Upper lobe of right lung (tissue), 1 donor: ENCODE measurements around the gene HBA1. TPM values are rescaled to one million over a fixed set of nuclear protein-coding genes. Genes with fewer than 3 reads are reported as not detected.
"Not testable (repeated sequence)": the region's sequence is repeated elsewhere in the genome, so short reads cannot be mapped to it uniquely, and the experiment has no call there.

Experiments used
- ATAC-seq: fragments of 200-7000 bp; cut with Tn5 transposase; one replicate; pipeline ENCODE4 v1.9.1; 2020; ENCODE audit warnings: mild to moderate bottlenecking, moderate library complexity
- DNase-seq: peaks from one replicate; pipeline ENCODE4 v3.0.0-alpha.2; 2020
- H3K27ac ChIP-seq: fragments of 200-600 bp; one replicate; pipeline ENCODE4 v1.8.0; 2022
- H3K27me3 ChIP-seq: fragments of 200-600 bp; one replicate; pipeline ENCODE4 v1.8.0; 2022; ENCODE audit warnings: mild to moderate bottlenecking
- H3K36me3 ChIP-seq: fragments of 200-600 bp; one replicate; pipeline ENCODE4 v1.8.0; 2022
- H3K4me1 ChIP-seq: fragments of 200-600 bp; one replicate; pipeline ENCODE4 v1.8.0; 2022
- H3K4me3 ChIP-seq: fragments of 200-600 bp; one replicate; pipeline ENCODE4 v1.8.0; 2022; ENCODE audit warnings: mild to moderate bottlenecking
- H3K9me3 ChIP-seq: fragments of 200-600 bp; one replicate; pipeline ENCODE4 v1.8.0; 2022
- intact Hi-C: fragments of 100-400 bp; cut with DNase I; formaldehyde crosslinking; loops from one replicate; pipeline ENCODE4 v1.11.0; 2022
- total RNA-seq: library from RNA; stranded (reverse); fragmentation: NEBNext Ultra II Directional; extraction: Animal tissue kit (Norgen Biotek cat#: 25700); gene quantifications from one replicate; pipeline ENCODE4 v1.2.1, GENCODE V29; 2021
- TF ChIP-seq, protein P1 (sequence below): fragments of 200-600 bp; IDR thresholded peaks from one replicate; pipeline ENCODE4 v1.8.0; 2022; ENCODE audit warnings: antibody characterized with exemption
- donor health status: DM: no; HTN: yes; CAD: no; lungs with severe emphysema.

Gene HBA1
- total RNA-seq, 1 donor from 2014 or later: 241 TPM

DNA sequence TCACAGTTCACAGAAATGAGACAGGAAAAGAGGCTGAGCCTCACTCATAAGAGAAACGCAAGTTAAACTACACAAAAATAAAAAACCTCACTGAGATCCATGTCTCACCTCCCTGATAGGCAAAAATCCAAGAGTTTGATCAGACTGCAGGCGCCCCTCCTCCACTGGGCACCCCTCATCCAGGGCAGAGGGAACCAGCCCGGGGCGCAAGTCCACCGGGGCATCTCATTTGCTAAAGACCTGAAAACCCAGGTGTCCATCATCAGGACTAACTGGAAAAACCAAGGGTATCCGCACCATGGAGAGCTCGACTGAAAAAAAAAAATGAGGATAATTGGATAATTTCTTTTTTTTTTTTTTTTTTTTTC, 21.5 kb upstream of the HBA1 start:
- intact Hi-C loops: no loop called here
- H3K36me3 ChIP-seq: no peaks in the 10 kb centered on the region
- TF ChIP-seq, protein P1, sequence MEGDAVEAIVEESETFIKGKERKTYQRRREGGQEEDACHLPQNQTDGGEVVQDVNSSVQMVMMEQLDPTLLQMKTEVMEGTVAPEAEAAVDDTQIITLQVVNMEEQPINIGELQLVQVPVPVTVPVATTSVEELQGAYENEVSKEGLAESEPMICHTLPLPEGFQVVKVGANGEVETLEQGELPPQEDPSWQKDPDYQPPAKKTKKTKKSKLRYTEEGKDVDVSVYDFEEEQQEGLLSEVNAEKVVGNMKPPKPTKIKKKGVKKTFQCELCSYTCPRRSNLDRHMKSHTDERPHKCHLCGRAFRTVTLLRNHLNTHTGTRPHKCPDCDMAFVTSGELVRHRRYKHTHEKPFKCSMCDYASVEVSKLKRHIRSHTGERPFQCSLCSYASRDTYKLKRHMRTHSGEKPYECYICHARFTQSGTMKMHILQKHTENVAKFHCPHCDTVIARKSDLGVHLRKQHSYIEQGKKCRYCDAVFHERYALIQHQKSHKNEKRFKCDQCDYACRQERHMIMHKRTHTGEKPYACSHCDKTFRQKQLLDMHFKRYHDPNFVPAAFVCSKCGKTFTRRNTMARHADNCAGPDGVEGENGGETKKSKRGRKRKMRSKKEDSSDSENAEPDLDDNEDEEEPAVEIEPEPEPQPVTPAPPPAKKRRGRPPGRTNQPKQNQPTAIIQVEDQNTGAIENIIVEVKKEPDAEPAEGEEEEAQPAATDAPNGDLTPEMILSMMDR: no peak
- no peaks in the 10 kb centered on the region for H3K9me3 ChIP-seq
- no peaks in the 10 kb centered on the region for H3K27me3 ChIP-seq
- ATAC-seq (no peak), DNase-seq (no peak)
- H3K4me1 ChIP-seq: peaks cover 6% of the 10 kb centered on the region
- peak overlapping the region; percentile 48 for H3K4me3 ChIP-seq
- no peak overlapping the region for H3K27ac ChIP-seq

DNA sequence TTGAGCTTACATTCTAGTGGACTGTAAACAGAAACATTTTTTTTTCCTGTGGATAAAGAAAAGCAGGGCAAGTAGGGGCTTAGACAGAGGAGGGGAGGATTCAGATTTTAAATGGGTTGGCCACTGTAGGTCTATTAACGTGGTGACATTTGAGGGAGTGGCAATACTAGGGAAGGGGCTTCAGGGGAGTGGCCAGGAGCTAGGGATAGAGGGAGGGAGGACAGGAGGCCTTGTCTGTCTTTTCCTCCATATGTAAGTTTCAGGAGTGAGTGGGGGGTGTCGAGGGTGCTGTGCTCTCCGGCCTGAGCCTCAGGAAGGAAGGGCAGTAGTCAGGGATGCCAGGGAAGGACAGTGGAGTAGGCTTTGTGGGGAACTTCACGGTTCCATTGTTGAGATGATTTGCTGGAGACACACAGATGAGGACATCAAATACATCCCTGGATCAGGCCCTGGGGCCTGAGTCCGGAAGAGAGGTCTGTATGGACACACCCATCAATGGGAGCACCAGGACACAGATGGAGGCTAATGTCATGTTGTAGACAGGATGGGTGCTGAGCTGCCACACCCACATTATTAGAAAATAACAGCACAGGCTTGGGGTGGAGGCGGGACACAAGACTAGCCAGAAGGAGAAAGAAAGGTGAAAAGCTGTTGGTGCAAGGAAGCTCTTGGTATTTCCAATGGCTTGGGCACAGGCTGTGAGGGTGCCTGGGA, 17.2 kb upstream of the HBA1 start:
- H3K36me3 ChIP-seq: no peaks in the 10 kb centered on the region
- H3K27ac ChIP-seq: no peak overlapping the region
- DNase-seq: no peak
- H3K9me3 ChIP-seq: no peaks in the 10 kb centered on the region
- peaks cover 6% of the 10 kb centered on the region for H3K4me1 ChIP-seq
- H3K4me3 ChIP-seq: no peak overlapping the region
- intact Hi-C loops: no loop called here
- no peak for ATAC-seq
- TF ChIP-seq, protein P1: no peak
- no peaks in the 10 kb centered on the region for H3K27me3 ChIP-seq

DNA sequence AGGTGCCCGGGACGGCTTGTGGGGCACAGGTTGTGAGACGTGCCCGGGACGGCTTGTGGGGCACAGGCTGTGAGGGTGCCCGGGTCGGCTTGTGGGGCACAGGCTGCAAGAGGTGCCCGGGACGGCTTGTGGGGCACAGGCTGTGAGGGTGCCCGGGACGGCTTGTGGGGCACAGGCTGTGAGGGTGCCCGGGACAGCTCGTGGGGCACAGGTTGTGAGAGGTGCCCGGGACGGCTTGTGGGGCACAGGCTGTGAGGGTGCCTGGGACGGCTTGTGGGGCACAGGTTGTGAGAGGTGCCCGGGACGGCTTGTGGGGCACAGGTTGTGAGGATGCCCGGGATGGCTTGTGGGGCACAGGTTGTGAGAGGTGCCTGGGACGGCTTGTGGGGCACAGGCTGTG, 16.2 kb upstream of the HBA1 start:
- intact Hi-C loops, H3K36me3 ChIP-seq, H3K4me3 ChIP-seq, H3K9me3 ChIP-seq, H3K4me1 ChIP-seq, DNase-seq, H3K27me3 ChIP-seq, H3K27ac ChIP-seq, ATAC-seq: not testable (repeated sequence)

DNA sequence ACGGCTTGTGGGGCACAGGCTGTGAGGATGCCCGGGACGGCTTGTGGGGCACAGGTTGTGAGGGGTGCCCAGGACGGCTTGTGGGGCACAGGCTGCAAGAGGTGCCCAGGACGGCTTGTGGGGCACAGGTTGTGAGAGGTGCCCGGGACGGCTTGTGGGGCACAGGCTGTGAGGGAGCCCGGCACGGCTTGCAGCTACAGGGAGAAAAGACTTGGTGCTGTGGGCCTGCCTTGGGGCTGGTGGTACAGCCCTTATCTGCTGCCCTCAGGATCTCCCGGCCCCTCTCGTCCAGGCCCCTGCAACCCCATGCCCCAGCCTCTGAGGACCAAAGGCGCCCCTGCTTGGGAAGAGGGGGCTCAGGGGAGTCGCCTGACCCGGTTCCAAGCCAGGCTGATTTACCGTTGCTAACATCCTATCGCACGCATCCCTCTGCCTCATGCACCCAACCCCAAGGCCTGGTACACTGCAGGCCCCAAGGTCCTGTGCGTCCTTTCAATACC, 15.7 kb upstream of the HBA1 start:
- intact Hi-C loops: no loop called here
- Histone ChIP-seq H3K9me3 (no peaks in the 10 kb centered on the region), H3K27ac (no peak overlapping the region), H3K36me3 (no peaks in the 10 kb centered on the region), H3K27me3 (peaks cover 8% of the 10 kb centered on the region), H3K4me1 (peaks cover 8% of the 10 kb centered on the region), H3K4me3 (no peak overlapping the region)
- TF ChIP-seq, protein P1: no peak
- no peak for DNase-seq
- no peak for ATAC-seq

DNA sequence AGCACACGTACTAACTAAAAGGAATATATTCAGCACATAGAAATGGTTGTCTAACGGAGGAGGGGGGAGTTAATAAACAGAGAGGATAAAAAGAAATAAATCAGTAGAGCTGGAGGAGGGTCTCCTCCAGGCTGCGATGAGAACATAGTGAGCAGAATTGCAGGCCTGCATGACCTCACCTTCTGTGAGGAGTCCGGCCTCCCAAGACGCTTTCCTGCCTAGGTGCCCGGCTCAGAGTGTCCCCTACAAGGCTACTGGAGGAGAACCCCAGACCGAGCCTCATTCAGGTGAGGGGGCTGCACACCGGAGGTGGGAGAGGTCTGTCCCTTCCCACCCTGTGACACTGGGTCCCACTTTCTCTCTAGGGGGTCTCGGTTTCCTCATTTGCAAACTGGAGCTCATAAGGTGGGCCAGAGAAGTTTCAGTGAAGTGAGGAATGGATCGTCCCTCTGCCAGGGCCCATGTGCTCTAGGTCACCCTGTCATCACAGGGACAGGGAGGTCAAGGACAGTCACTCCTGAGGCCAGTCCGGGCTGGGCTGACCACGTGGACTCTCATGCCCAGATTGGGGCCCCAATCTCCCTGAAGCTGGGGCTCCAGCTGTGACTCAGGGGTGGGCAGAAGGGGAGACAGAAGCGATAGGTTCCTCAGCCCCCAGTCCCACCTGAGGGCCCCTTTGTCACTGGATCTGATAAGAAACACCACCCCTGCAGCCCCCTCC, 14.0 kb upstream of the HBA1 start:
- Histone ChIP-seq H3K4me1 (peaks cover 18% of the 10 kb centered on the region), H3K27ac (no peak overlapping the region), H3K4me3 (no peak overlapping the region), H3K27me3 (peaks cover 25% of the 10 kb centered on the region), H3K36me3 (no peaks in the 10 kb centered on the region), H3K9me3 (no peaks in the 10 kb centered on the region)
- intact Hi-C loops: no loop called here
- no peak for DNase-seq
- ATAC-seq: no peak
- TF ChIP-seq, protein P1: no peak

DNA sequence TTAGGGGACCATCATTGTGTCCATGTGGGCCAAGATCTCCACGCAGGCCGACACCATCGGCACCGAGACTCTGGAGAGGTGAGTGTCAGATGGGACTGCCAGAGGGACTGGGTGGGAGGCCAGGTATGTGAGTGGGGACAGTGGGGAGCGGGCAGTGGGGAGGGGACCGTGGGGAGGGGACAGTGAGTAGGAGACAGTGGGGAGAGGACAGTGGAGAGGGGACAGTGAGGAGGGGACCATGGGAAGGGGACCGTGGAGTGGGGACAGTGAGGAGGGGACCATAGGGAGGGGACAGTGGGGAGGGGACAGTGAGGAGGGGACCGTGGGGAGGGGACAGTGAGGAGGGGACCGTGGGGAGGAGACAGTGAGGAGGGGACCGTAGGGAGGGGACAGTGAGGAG, 13.3 kb upstream of the HBA1 start:
- Histone ChIP-seq H3K4me1 (peaks cover 18% of the 10 kb centered on the region), H3K27me3 (peaks cover 32% of the 10 kb centered on the region)
- H3K9me3 ChIP-seq, ATAC-seq, intact Hi-C loops, H3K27ac ChIP-seq, H3K4me3 ChIP-seq, H3K36me3 ChIP-seq, DNase-seq: not testable (repeated sequence)

DNA sequence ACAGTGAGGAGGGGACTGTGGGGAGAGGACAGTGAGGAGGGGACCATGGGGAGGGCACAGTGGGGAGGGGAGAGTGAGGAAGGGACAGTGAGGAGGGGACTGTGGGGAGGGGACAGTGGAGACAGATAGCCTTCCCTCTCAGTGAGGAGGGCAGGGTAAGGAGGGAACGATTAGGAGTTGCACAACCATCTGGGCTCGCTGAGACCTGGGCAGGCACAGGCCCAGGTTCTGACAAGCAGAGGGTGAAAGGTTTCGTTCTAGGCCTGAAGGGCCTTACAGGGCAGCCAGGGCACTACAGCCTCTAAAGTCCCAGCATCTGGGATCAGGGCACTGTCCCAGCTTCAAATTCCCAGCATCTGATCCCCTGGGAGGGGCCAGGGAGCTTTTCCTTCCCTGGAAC, 12.8 kb upstream of the HBA1 start:
- H3K36me3 ChIP-seq, intact Hi-C loops, H3K4me3 ChIP-seq, H3K27ac ChIP-seq, DNase-seq, H3K9me3 ChIP-seq: not testable (repeated sequence)
- Histone ChIP-seq H3K4me1 (peaks cover 18% of the 10 kb centered on the region), H3K27me3 (peaks cover 38% of the 10 kb centered on the region)
- ATAC-seq: peak; percentile 61

DNA sequence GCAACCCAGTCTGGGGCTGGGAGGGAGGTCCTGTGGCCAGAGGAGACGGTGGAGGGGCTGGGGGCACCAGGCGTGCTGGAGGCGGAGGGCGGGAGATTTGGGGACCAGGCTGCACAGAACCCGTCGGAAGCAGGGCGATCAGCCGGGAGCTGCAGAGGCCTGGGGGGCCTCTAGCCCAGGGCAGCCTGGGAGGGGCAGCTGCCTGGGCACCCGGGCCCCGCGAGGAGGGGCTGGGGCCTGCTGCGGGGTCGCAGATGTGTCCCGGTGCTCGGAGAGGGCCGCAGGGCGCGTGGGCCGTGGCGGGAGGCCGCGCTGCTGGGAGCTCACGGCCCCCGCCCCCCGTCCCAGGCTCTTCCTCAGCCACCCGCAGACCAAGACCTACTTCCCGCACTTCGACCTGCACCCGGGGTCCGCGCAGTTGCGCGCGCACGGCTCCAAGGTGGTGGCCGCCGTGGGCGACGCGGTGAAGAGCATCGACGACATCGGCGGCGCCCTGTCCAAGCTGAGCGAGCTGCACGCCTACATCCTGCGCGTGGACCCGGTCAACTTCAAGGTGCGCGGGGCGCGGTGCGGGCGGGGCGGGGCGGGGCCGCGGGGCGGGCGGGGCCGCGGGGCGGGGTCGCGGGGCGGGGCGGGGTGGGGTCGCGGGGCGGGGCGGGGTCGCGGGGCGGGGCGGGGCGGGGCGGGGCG, 12.2 kb upstream of the HBA1 start:
- intact Hi-C loops, DNase-seq, H3K27ac ChIP-seq, H3K9me3 ChIP-seq, H3K4me3 ChIP-seq, H3K36me3 ChIP-seq: not testable (repeated sequence)
- Histone ChIP-seq H3K4me1 (peaks cover 18% of the 10 kb centered on the region), H3K27me3 (peaks cover 43% of the 10 kb centered on the region)
- ATAC-seq: peak; percentile 15
